Measurements from ENCODE around the gene ABCG8.

ABCG8 gene

DNA sequence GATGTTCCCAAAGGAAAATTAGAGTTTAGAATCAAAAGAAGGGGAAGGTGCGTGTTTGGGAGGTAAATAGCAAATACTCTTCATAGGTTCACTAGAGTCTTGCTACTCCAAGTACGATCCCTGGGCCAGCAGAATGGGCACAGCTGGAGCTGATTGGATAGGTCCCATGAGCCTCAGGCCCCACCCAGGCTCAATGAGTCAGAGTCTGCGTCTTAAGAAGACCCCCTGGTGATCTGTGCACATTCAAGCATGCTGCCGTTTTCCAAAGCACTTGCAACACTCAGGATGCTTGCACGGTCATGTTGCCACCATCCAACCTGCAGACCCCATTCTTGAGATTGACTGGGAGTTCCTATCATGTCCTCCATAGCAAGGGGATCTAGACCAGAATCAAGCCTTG, 40.5 kb downstream of the ABCG8 start:
- no CpG with 5 or more reads among the region's 5 CpGs for WGBS (ENCODE audit: extremely low coverage, insufficient coverage, low lambda C conversion rate)
- DNase-seq: no peak
- no peak overlapping the region for H3K4ac ChIP-seq (ENCODE audit: low read depth, low read length)

DNA sequence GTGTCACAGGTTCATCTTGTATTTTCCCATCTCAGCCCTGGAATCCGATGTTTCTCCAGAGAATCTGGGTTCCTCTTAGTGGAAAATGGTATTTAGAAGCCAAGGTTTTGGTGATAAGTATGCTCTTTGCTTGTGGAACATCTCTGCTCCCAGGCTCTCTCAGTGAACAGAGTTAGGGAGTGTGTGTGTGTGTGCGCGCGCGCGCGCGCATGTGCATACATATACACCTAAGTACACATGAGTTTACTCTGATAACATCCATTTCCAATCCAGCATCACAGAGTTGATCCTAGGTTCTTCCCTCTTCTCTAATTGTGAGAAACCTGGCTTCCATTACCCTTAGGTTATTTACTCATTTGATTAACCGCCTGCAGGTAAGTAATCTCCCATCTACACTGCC, 41.7 kb downstream of the ABCG8 start:
- no peaks in the 10 kb centered on the region for H3K27me3 ChIP-seq (ENCODE audit: insufficient read depth, low read length, poor library complexity)
- H2BK15ac ChIP-seq (replicated peaks; ENCODE audit: low read depth): no peak overlapping the region
- no peak overlapping the region for H2AK5ac ChIP-seq (ENCODE audit: low read length)
- H2BK5ac ChIP-seq (ENCODE audit: low read length): no peak overlapping the region
- H3K4me1 ChIP-seq (ENCODE audit: control insufficient read depth, low read depth, low read length): no peaks in the 10 kb centered on the region
- no peak for DNase-seq
- no peaks in the 10 kb centered on the region for H3K79me1 ChIP-seq (ENCODE audit: low read length)
- no peaks in the 10 kb centered on the region for H3K79me2 ChIP-seq (ENCODE audit: control insufficient read depth, insufficient read depth, low read length)
- no peak overlapping the region for H3K18ac ChIP-seq (ENCODE audit: low read length)
- H3K56ac ChIP-seq (ENCODE audit: low read length): no peak overlapping the region
- H4K8ac ChIP-seq (ENCODE audit: low read depth, low read length): no peak overlapping the region
- WGBS (ENCODE audit: extremely low coverage, insufficient coverage, low lambda C conversion rate): no CpG with 5 or more reads among the region's 9 CpGs
- H4K5ac ChIP-seq (ENCODE audit: low read length): no peak overlapping the region
- no peak overlapping the region for H3K4me2 ChIP-seq (ENCODE audit: low read length)
- no peak overlapping the region for H3K9ac ChIP-seq (ENCODE audit: low read length)
- H3K36me3 ChIP-seq (ENCODE audit: control insufficient read depth, insufficient read depth, low read length): peaks cover 1% of the 10 kb centered on the region
- no peak overlapping the region for H3K4me3 ChIP-seq (ENCODE audit: low read length)
- H3K4ac ChIP-seq (ENCODE audit: low read depth, low read length): no peak overlapping the region
- no peak overlapping the region for H3K27ac ChIP-seq (ENCODE audit: low read depth, low read length)
- H2BK120ac ChIP-seq (ENCODE audit: low read depth, low read length): no peak overlapping the region
- no peak overlapping the region for H3K23ac ChIP-seq (ENCODE audit: low read length)

More for the DNA sequence above, 40.5 kb downstream of the ABCG8 start:
- H2BK5ac ChIP-seq (ENCODE audit: low read length): no peak overlapping the region
- no peak overlapping the region for H3K23ac ChIP-seq (ENCODE audit: low read length)
- no peak overlapping the region for H3K56ac ChIP-seq (ENCODE audit: low read length)
- no peak overlapping the region for H3K18ac ChIP-seq (ENCODE audit: low read length)
- H4K8ac ChIP-seq (ENCODE audit: low read depth, low read length): no peak overlapping the region
- no peaks in the 10 kb centered on the region for H3K27me3 ChIP-seq (ENCODE audit: insufficient read depth, low read length, poor library complexity)
- no peak overlapping the region for H2BK120ac ChIP-seq (ENCODE audit: low read depth, low read length)
- H2BK15ac ChIP-seq (replicated peaks; ENCODE audit: low read depth): no peak overlapping the region
- H3K27ac ChIP-seq (ENCODE audit: low read depth, low read length): no peak overlapping the region
- H3K4me3 ChIP-seq (ENCODE audit: low read length): no peak overlapping the region
- H4K5ac ChIP-seq (ENCODE audit: low read length): no peak overlapping the region
- H3K9ac ChIP-seq (ENCODE audit: low read length): no peak overlapping the region
- H2AK5ac ChIP-seq (ENCODE audit: low read length): no peak overlapping the region
- H3K36me3 ChIP-seq (ENCODE audit: control insufficient read depth, insufficient read depth, low read length): no peaks in the 10 kb centered on the region
- H3K79me1 ChIP-seq (ENCODE audit: low read length): no peaks in the 10 kb centered on the region
- H3K79me2 ChIP-seq (ENCODE audit: control insufficient read depth, insufficient read depth, low read length): no peaks in the 10 kb centered on the region
- no peak overlapping the region for H3K4me2 ChIP-seq (ENCODE audit: low read length)
- no peaks in the 10 kb centered on the region for H3K4me1 ChIP-seq (ENCODE audit: control insufficient read depth, low read depth, low read length)

- no CpG with 5 or more reads among the region's 5 CpGs for WGBS (ENCODE audit: extremely low coverage, insufficient coverage, low lambda C conversion rate)
- H2AK5ac ChIP-seq (ENCODE audit: low read length): no peak overlapping the region
- no peaks in the 10 kb centered on the region for H3K79me1 ChIP-seq (ENCODE audit: low read length)
- no peak overlapping the region for H2BK120ac ChIP-seq (ENCODE audit: low read depth, low read length)
- no peak overlapping the region for H2BK15ac ChIP-seq (replicated peaks; ENCODE audit: low read depth)
- H3K4ac ChIP-seq (ENCODE audit: low read depth, low read length): no peak overlapping the region
- peaks cover 1% of the 10 kb centered on the region for H3K36me3 ChIP-seq (ENCODE audit: control insufficient read depth, insufficient read depth, low read length)
- H3K27ac ChIP-seq (ENCODE audit: low read depth, low read length): no peak overlapping the region
- H3K4me2 ChIP-seq (ENCODE audit: low read length): no peak overlapping the region
- H3K23ac ChIP-seq (ENCODE audit: low read length): no peak overlapping the region
- no peak overlapping the region for H2BK5ac ChIP-seq (ENCODE audit: low read length)
- H3K18ac ChIP-seq (ENCODE audit: low read length): no peak overlapping the region
- no peak overlapping the region for H3K4me3 ChIP-seq (ENCODE audit: low read length)
- no peaks in the 10 kb centered on the region for H3K27me3 ChIP-seq (ENCODE audit: insufficient read depth, low read length, poor library complexity)
- H3K79me2 ChIP-seq (ENCODE audit: control insufficient read depth, insufficient read depth, low read length): no peaks in the 10 kb centered on the region
- no peak overlapping the region for H4K8ac ChIP-seq (ENCODE audit: low read depth, low read length)
- H3K9ac ChIP-seq (ENCODE audit: low read length): no peak overlapping the region
- DNase-seq: no peak
- no peak overlapping the region for H3K56ac ChIP-seq (ENCODE audit: low read length)
- no peaks in the 10 kb centered on the region for H3K4me1 ChIP-seq (ENCODE audit: control insufficient read depth, low read depth, low read length)
- no peak overlapping the region for H4K5ac ChIP-seq (ENCODE audit: low read length)
These were observed 42.2 kb downstream of the ABCG8 start for GRCh38 chr2:43880952-43881351.

DNA sequence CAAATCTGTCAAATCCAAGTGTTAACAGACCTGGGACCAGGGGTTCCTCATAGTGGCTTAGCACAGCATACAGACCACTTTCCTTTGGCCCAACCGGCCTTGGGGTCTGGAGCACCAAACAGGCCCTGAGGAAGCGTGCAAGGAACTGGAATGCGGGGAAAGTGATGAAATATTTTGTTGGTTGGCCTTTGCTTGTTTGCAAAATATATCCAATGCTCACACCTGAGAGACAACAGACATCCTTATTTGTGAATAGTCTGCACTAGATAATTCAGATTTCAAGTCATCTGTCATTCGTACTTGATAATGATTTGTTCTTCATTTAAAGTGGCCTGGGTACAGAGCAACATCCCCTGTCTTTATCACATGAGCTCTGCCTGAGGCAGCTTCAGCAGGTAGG, 43.5 kb downstream of the ABCG8 start:
- no CpG with 5 or more reads among the region's 4 CpGs for WGBS (ENCODE audit: extremely low coverage, insufficient coverage, low lambda C conversion rate)

DNA sequence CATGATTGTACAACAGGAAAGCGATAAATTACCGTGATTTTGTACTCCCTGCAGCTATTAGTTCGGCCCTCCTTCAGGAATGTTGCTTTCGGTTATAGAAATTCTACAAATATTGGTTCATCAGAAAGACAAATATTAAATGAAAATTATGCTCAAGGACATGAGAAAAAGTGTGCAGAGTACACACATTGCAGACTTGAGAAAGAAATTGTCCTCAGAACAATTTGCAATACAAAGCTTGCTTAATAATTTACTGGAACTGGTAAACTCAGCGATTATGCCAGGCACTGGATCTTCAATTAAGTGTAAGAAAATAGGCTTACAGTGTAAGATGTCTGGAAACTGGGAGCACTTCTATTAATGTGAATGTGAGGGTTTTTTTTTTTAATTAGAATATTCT, 45.9 kb downstream of the ABCG8 start:
- Histone ChIP-seq H3K4me2 (ENCODE audit: low read length) (no peak overlapping the region), H2BK5ac (ENCODE audit: low read length) (no peak overlapping the region), H3K79me2 (ENCODE audit: control insufficient read depth, insufficient read depth, low read length) (no peaks in the 10 kb centered on the region), H2BK120ac (ENCODE audit: low read depth, low read length) (no peak overlapping the region), H2AK5ac (ENCODE audit: low read length) (no peak overlapping the region), H2BK15ac (replicated peaks; ENCODE audit: low read depth) (no peak overlapping the region), H4K5ac (ENCODE audit: low read length) (no peak overlapping the region), H3K36me3 (ENCODE audit: control insufficient read depth, insufficient read depth, low read length) (peaks cover 5% of the 10 kb centered on the region), H3K18ac (ENCODE audit: low read length) (no peak overlapping the region), H3K4me1 (ENCODE audit: control insufficient read depth, low read depth, low read length) (no peaks in the 10 kb centered on the region), H3K4me3 (ENCODE audit: low read length) (no peak overlapping the region), H3K79me1 (ENCODE audit: low read length) (no peaks in the 10 kb centered on the region), H3K27ac (ENCODE audit: low read depth, low read length) (no peak overlapping the region), H3K23ac (ENCODE audit: low read length) (no peak overlapping the region), H3K56ac (ENCODE audit: low read length) (no peak overlapping the region), H3K4ac (ENCODE audit: low read depth, low read length) (no peak overlapping the region), H3K27me3 (ENCODE audit: insufficient read depth, low read length, poor library complexity) (no peaks in the 10 kb centered on the region), H3K9ac (ENCODE audit: low read length) (no peak overlapping the region), H4K8ac (ENCODE audit: low read depth, low read length) (no peak overlapping the region)
- no peak for DNase-seq
- WGBS (ENCODE audit: extremely low coverage, insufficient coverage, low lambda C conversion rate): no CpG with 5 or more reads among the region's 5 CpGs

More for the DNA sequence above, 43.5 kb downstream of the ABCG8 start:
- Histone ChIP-seq H3K36me3 (ENCODE audit: control insufficient read depth, insufficient read depth, low read length) (peaks cover 3% of the 10 kb centered on the region), H3K4me1 (ENCODE audit: control insufficient read depth, low read depth, low read length) (no peaks in the 10 kb centered on the region), H2BK15ac (replicated peaks; ENCODE audit: low read depth) (no peak overlapping the region), H2BK120ac (ENCODE audit: low read depth, low read length) (no peak overlapping the region), H3K27me3 (ENCODE audit: insufficient read depth, low read length, poor library complexity) (no peaks in the 10 kb centered on the region), H2AK5ac (ENCODE audit: low read length) (no peak overlapping the region), H2BK5ac (ENCODE audit: low read length) (no peak overlapping the region), H3K23ac (ENCODE audit: low read length) (no peak overlapping the region), H3K79me2 (ENCODE audit: control insufficient read depth, insufficient read depth, low read length) (no peaks in the 10 kb centered on the region), H3K56ac (ENCODE audit: low read length) (no peak overlapping the region), H3K9ac (ENCODE audit: low read length) (no peak overlapping the region), H3K79me1 (ENCODE audit: low read length) (no peaks in the 10 kb centered on the region), H3K4me2 (ENCODE audit: low read length) (no peak overlapping the region), H3K27ac (ENCODE audit: low read depth, low read length) (no peak overlapping the region), H4K8ac (ENCODE audit: low read depth, low read length) (no peak overlapping the region), H3K4me3 (ENCODE audit: low read length) (no peak overlapping the region), H3K4ac (ENCODE audit: low read depth, low read length) (no peak overlapping the region), H3K18ac (ENCODE audit: low read length) (no peak overlapping the region), H4K5ac (ENCODE audit: low read length) (no peak overlapping the region)
- DNase-seq: no peak

GRCh38 chr2:43885132-43885632, 46.4 kb downstream of the ABCG8 start:
- H3K56ac ChIP-seq (ENCODE audit: low read length): no peak overlapping the region
- no peaks in the 10 kb centered on the region for H3K4me1 ChIP-seq (ENCODE audit: control insufficient read depth, low read depth, low read length)
- H4K8ac ChIP-seq (ENCODE audit: low read depth, low read length): no peak overlapping the region
- no CpG with 5 or more reads among the region's 7 CpGs for WGBS (ENCODE audit: extremely low coverage, insufficient coverage, low lambda C conversion rate)
- H3K4ac ChIP-seq (ENCODE audit: low read depth, low read length): no peak overlapping the region
- DNase-seq: no peak
- H4K5ac ChIP-seq (ENCODE audit: low read length): no peak overlapping the region
- no peak overlapping the region for H3K18ac ChIP-seq (ENCODE audit: low read length)
- no peak overlapping the region for H2BK120ac ChIP-seq (ENCODE audit: low read depth, low read length)
- H3K23ac ChIP-seq (ENCODE audit: low read length): no peak overlapping the region
- H3K9ac ChIP-seq (ENCODE audit: low read length): no peak overlapping the region
- no peak overlapping the region for H2BK15ac ChIP-seq (replicated peaks; ENCODE audit: low read depth)
- no peak overlapping the region for H3K27ac ChIP-seq (ENCODE audit: low read depth, low read length)
- H3K36me3 ChIP-seq (ENCODE audit: control insufficient read depth, insufficient read depth, low read length): peaks cover 5% of the 10 kb centered on the region
- no peak overlapping the region for H2BK5ac ChIP-seq (ENCODE audit: low read length)
- H3K79me2 ChIP-seq (ENCODE audit: control insufficient read depth, insufficient read depth, low read length): no peaks in the 10 kb centered on the region
- H3K4me2 ChIP-seq (ENCODE audit: low read length): no peak overlapping the region
- H3K79me1 ChIP-seq (ENCODE audit: low read length): no peaks in the 10 kb centered on the region
- H2AK5ac ChIP-seq (ENCODE audit: low read length): no peak overlapping the region
- H3K27me3 ChIP-seq (ENCODE audit: insufficient read depth, low read length, poor library complexity): no peaks in the 10 kb centered on the region
- no peak overlapping the region for H3K4me3 ChIP-seq (ENCODE audit: low read length)

All from mesendoderm (in vitro differentiated cells).